Right renal pelvis (tissue), 4 donors: Measurements from ENCODE around the gene CHGA. TPM values are rescaled to one million over a fixed set of nuclear protein-coding genes. Genes with fewer than 3 reads are reported as not detected.

Experiments
- DNase-seq, 4 donors: peaks; one replicate each; pipeline ENCODE4 v3.0.0-alpha.2; 2013; ENCODE audit warnings: low read depth in 4 of 4, low spot score in 3 of 4, missing footprints in 1 of 4
- polyA plus RNA-seq, 4 donors: library from polyadenylated mRNA; unstranded; fragments of 120-200 nt; gene quantifications; one replicate each; pipeline ENCODE4 v1.2.1, GENCODE V29; 2013; ENCODE audit not compliant: insufficient read length in 4 of 4

Gene CHGA
- polyA plus RNA-seq, result 1 to 10 TPM in 1 of 4 donors, under 1 TPM in 1, not detected in 2; 0.20 to 2.0 TPM

GRCh38 chr14:92922883-92923743, at the start of gene CHGA:
Gene CHGA (plus strand): TSS chr14:92923150. CDS start chr14:92923360, 210 bp downstream.
- peak; percentile 36 to 73 (median 50) for DNase-seq

GRCh38 chr14:92874962-92875661, 47.8 kb upstream of the CHGA start:
- DNase-seq, result peak in 1 of 4 donors; percentile 12

GRCh38 chr14:92877757-92878431, 45.1 kb upstream of the CHGA start:
- DNase-seq, result no peak

- no peak for DNase-seq
Observed at GRCh38 chr14:92880351-92880750, 42.6 kb upstream of the CHGA start.

GRCh38 chr14:92880851-92881250, 42.1 kb upstream of the CHGA start:
- no peak for DNase-seq

GRCh38 chr14:92883066-92883465, 39.9 kb upstream of the CHGA start:
- DNase-seq, result no peak

- no peak for DNase-seq
Observed at GRCh38 chr14:92884410-92884809, 38.5 kb upstream of the CHGA start.

- DNase-seq, result no peak
Observed at GRCh38 chr14:92885279-92886061, 37.5 kb upstream of the CHGA start.

GRCh38 chr14:92886337-92886736, 36.6 kb upstream of the CHGA start:
- no peak for DNase-seq

GRCh38 chr14:92887157-92887556, 35.8 kb upstream of the CHGA start:
- DNase-seq, result no peak

GRCh38 chr14:92888896-92889295, 34.1 kb upstream of the CHGA start:
- DNase-seq, result no peak

- no peak for DNase-seq
Observed at GRCh38 chr14:92890830-92891588, 31.9 kb upstream of the CHGA start.

- DNase-seq, result no peak
Observed at GRCh38 chr14:92892589-92892988, 30.4 kb upstream of the CHGA start.

- no peak for DNase-seq
Observed at GRCh38 chr14:92895352-92895878, 27.5 kb upstream of the CHGA start.

- DNase-seq, result no peak
Observed at GRCh38 chr14:92897922-92898565, 24.9 kb upstream of the CHGA start.

GRCh38 chr14:92898566-92899131, 24.3 kb upstream of the CHGA start:
- no peak for DNase-seq

GRCh38 chr14:92900660-92901059, 22.3 kb upstream of the CHGA start:
- DNase-seq, result no peak

GRCh38 chr14:92902191-92902590, 20.8 kb upstream of the CHGA start:
- no peak for DNase-seq

GRCh38 chr14:92902726-92903125, 20.2 kb upstream of the CHGA start:
- DNase-seq, result no peak
